MCF 10A (cell line): Measurements from ENCODE around the gene KLHDC9. TPM values are rescaled to one million over a fixed set of nuclear protein-coding genes. Genes with fewer than 3 reads are reported as not detected.

Source experiments
- BruUV-seq: library from RNA; stranded (reverse); fragments of 400-500 nt; replicated peaks from 2 replicates; lab custom pipeline; 2021; lab: Mats Ljungman, UMichigan
- CTCF ChIA-PET: fragments of 300-600 bp; sonication (Branson Sonifier 250); formaldehyde crosslinking; extraction: SDS; loops from one replicate; lab custom pipeline; 2021; ENCODE audit warnings: antibody characterized with exemption, inconsistent platforms; lab: Yijun Ruan, JAX
- POLR2A ChIA-PET: fragments of 300-600, 350-650 bp; sonication (Branson Sonifier 250); formaldehyde crosslinking; extraction: SDS; loops from one replicate; lab custom pipeline; 2020; ENCODE audit warnings: antibody characterized with exemption, inconsistent platforms; lab: Yijun Ruan, JAX
- DNase-seq: peaks from one replicate; pipeline ENCODE4 v3.0.0-alpha.2; 2018; ENCODE audit not compliant: unreplicated experiment
- H3K27ac Mint-ChIP-seq: one replicate; pipeline ENCODE4 v1.8.0; 2022; ENCODE audit warnings: mild to moderate bottlenecking, low read depth, mixed read lengths; ENCODE audit not compliant: unreplicated experiment
- H3K27me3 Mint-ChIP-seq: one replicate; pipeline ENCODE4 v1.8.0; 2022; ENCODE audit warnings: mixed read lengths; ENCODE audit not compliant: insufficient read depth, unreplicated experiment
- H3K36me3 Mint-ChIP-seq: one replicate; pipeline ENCODE4 v1.8.0; 2022; ENCODE audit warnings: mild to moderate bottlenecking, moderate library complexity, mixed read lengths; ENCODE audit not compliant: insufficient read depth, unreplicated experiment
- H3K4me1 Mint-ChIP-seq: one replicate; pipeline ENCODE4 v1.8.0; 2022; ENCODE audit warnings: mixed read lengths; ENCODE audit not compliant: insufficient read depth, unreplicated experiment
- H3K4me3 Mint-ChIP-seq: one replicate; pipeline ENCODE4 v1.8.0; 2022; ENCODE audit warnings: mild to moderate bottlenecking, moderate library complexity, mixed read lengths; ENCODE audit not compliant: unreplicated experiment
- H3K9me3 Mint-ChIP-seq: one replicate; pipeline ENCODE4 v1.8.0; 2022; ENCODE audit warnings: mixed read lengths; ENCODE audit not compliant: unreplicated experiment
- CTCF ChIP-seq: fragments of 200-600 bp; IDR thresholded peaks from one replicate; pipeline ENCODE4 v1.8.0; 2022; ENCODE audit warnings: antibody characterized with exemption, mild to moderate bottlenecking; ENCODE audit not compliant: unreplicated experiment
- intact Hi-C: fragments of 100-400 bp; cut with micrococcal nuclease; formaldehyde crosslinking; loops from 2 replicates; pipeline ENCODE4 v1.14.1; 2022
- total RNA-seq: library from RNA; stranded (reverse); gene quantifications from 2 replicates; pipeline ENCODE4 v1.2.3, GENCODE V29; 2022

The KLHDC9 gene
- total RNA-seq, 1 experiment from 2014 or later = not detected

GRCh38 chr1:161077426-161077825 is 20.7 kb upstream of the KLHDC9 start:
- H3K4me1 Mint-ChIP-seq = peaks cover 68% of the 10 kb centered on the region
- H3K4me3 Mint-ChIP-seq = no peak overlapping the region
- ChIA-PET CTCF (interaction anchor here (0.6 to 14.2 kb wide), 7 partner anchors 11 to 317 kb away, joined by 3 to 331 read pairs (median 3); partner anchors contain the start of genes KLHDC9, NECTIN4, TOMM40L and USF1), POLR2A (interaction anchor here (0.6 to 7.3 kb wide), 5 partner anchors 27 to 81 kb away, joined by 3 to 122 read pairs (median 4); partner anchors contain the start of genes F11R and USF1)
- peaks cover 12% of the 10 kb centered on the region for H3K36me3 Mint-ChIP-seq
- no peak for DNase-seq
- H3K27me3 Mint-ChIP-seq = no peaks in the 10 kb centered on the region
- no peak overlapping the region for H3K27ac Mint-ChIP-seq
- no peaks in the 10 kb centered on the region for H3K9me3 Mint-ChIP-seq
- intact Hi-C loops = no loop called here
- TF ChIP-seq CTCF = no peak
- BruUV-seq = no TSS peak

GRCh38 chr1:161079436-161080110 is 18.6 kb upstream of the KLHDC9 start:
- no peaks in the 10 kb centered on the region for H3K27me3 Mint-ChIP-seq
- TF ChIP-seq CTCF = no peak
- CTCF ChIA-PET = interaction anchor here (0.6 to 4.8 kb wide), 6 partner anchors 9 to 104 kb away, joined by 3 to 38 read pairs (median 4); partner anchors contain the start of genes KLHDC9, NECTIN4 and USF1
- intact Hi-C loops = loop anchor here (10.0 kb wide), 1 partner anchor 735 kb away; the partner anchor contains the start of genes COPA and NCSTN
- no peaks in the 10 kb centered on the region for H3K36me3 Mint-ChIP-seq
- no peak for DNase-seq
- H3K9me3 Mint-ChIP-seq = no peaks in the 10 kb centered on the region
- H3K4me3 Mint-ChIP-seq = no peak overlapping the region
- peaks cover 68% of the 10 kb centered on the region for H3K4me1 Mint-ChIP-seq
- no peak overlapping the region for H3K27ac Mint-ChIP-seq
- POLR2A ChIA-PET = interaction anchor here (0.6 to 7.0 kb wide), 7 partner anchors 9 to 237 kb away, joined by 3 to 82 read pairs (median 3); partner anchors contain the start of genes F11R, KLHDC9, NECTIN4 and USF1
- BruUV-seq = no TSS peak

GRCh38 chr1:161080441-161081405 is 17.4 kb upstream of the KLHDC9 start:
- Mint-ChIP-seq H3K4me1 (peaks cover 68% of the 10 kb centered on the region), H3K4me3 (no peak overlapping the region), H3K9me3 (no peaks in the 10 kb centered on the region), H3K27me3 (no peaks in the 10 kb centered on the region), H3K36me3 (no peaks in the 10 kb centered on the region), H3K27ac (peak overlapping the region; percentile 52)
- intact Hi-C loops = loop anchor here (10.0 kb wide), 1 partner anchor 736 kb away; the partner anchor contains the start of genes COPA and NCSTN
- POLR2A ChIA-PET = interaction anchor here (1.6 to 2.0 kb wide), 3 partner anchors 12 to 34 kb away, joined by 4 to 11 read pairs (median 8); partner anchors contain the start of genes KLHDC9 and USF1
- BruUV-seq = no TSS peak
- TF ChIP-seq CTCF = no peak
- CTCF ChIA-PET = interaction anchor here (0.6 to 7.0 kb wide), 8 partner anchors 7 to 133 kb away, joined by 3 to 47 read pairs (median 4); partner anchors contain the start of gene KLHDC9
- DNase-seq = peak; percentile 44
